Esophagus muscularis mucosa (tissue), 3 donors: ENCODE results near the gene CAPN7.

ENCODE experiments used
- CTCF ChIP-seq, 3 experiments: fragments of 200-600 bp in 2 of 3; fragments of 450-650 bp in 1 of 3; sonication (generic) in 2 of 3; IDR thresholded peaks; one replicate each; pipeline ENCODE4 v1.5.1; 2017 to 2019; ENCODE audit warnings: antibody characterized with exemption in 3 of 3, mild to moderate bottlenecking in 2 of 3, moderate library complexity in 1 of 3
- POLR2A ChIP-seq: fragments of 450-650 bp; IDR thresholded peaks from one replicate; pipeline ENCODE4 v1.6.1; 2017; ENCODE audit warnings: antibody characterized with exemption, moderate library complexity, mild to moderate bottlenecking, low read depth

GRCh38 chr3:15268033-15268631 is 62.1 kb downstream of the CAPN7 start:
- TF ChIP-seq CTCF (IDR thresholded peaks at IDR 0.05) (peak; percentile 89 to 93 (median 91)), POLR2A (no peak)
